ENCODE measurements around the gene ACTR5.
A peak's percentile ranks its signal among the peaks of the same experiment; 100 is the strongest.

The ACTR5 gene

DNA sequence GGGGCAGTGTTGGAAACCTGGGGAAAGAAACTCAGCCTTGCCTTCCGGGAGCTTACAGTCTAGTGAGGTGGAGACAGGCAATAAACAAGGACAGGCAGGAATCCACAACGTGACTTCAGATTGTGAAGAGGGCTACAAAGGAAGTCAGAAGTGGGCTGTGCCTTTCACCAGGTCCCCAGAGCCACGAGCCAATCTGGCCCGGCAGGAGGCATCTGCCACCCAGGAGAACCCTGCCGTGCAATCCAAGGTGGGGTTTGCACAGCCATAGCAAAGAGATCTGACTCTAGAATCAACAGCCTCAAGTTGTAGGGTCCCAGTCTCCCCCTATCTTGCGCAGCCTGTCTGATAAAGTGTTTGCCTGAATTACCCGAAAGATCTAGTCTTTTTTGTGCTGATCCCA is 18.5 kb upstream of the ACTR5 start:
- H3K27me3 ChIP-seq (ENCODE audit: insufficient read depth, low read length, poor library complexity): peaks cover 41% of the 10 kb centered on the region
- H3K9me3 ChIP-seq (ENCODE audit: insufficient read depth, low read length, severe bottlenecking): no peaks in the 10 kb centered on the region
- H3K4me1 ChIP-seq (ENCODE audit: insufficient read depth, low read length): peaks cover 29% of the 10 kb centered on the region
- no peak for DNase-seq
- TF ChIP-seq, protein P1, sequence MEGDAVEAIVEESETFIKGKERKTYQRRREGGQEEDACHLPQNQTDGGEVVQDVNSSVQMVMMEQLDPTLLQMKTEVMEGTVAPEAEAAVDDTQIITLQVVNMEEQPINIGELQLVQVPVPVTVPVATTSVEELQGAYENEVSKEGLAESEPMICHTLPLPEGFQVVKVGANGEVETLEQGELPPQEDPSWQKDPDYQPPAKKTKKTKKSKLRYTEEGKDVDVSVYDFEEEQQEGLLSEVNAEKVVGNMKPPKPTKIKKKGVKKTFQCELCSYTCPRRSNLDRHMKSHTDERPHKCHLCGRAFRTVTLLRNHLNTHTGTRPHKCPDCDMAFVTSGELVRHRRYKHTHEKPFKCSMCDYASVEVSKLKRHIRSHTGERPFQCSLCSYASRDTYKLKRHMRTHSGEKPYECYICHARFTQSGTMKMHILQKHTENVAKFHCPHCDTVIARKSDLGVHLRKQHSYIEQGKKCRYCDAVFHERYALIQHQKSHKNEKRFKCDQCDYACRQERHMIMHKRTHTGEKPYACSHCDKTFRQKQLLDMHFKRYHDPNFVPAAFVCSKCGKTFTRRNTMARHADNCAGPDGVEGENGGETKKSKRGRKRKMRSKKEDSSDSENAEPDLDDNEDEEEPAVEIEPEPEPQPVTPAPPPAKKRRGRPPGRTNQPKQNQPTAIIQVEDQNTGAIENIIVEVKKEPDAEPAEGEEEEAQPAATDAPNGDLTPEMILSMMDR (IDR thresholded peaks at IDR 0.05; ENCODE audit: borderline replicate concordance, extremely low read depth, low read length, poor library complexity, severe bottlenecking): no peak
- no peak for TF ChIP-seq EZH2 (IDR thresholded peaks at IDR 0.05; ENCODE audit: borderline replicate concordance, low read depth, low read length, severe bottlenecking)
- no peak overlapping the region for H3K4me3 ChIP-seq (ENCODE audit: low read depth in 1 of 2, low read length in 2 of 2)
- no peak overlapping the region for H2AFZ ChIP-seq (ENCODE audit: low read depth, low read length)
- no peak overlapping the region for H3K27ac ChIP-seq (ENCODE audit: low read length)
- H3K4me2 ChIP-seq (ENCODE audit: insufficient read depth, low read length): no peak overlapping the region
- no peak overlapping the region for H3K9ac ChIP-seq (ENCODE audit: low read depth, low read length)
- ATAC-seq (ENCODE audit: insufficient read depth, low read depth): no peak
- H3K36me3 ChIP-seq (ENCODE audit: insufficient read depth, low read length): no peaks in the 10 kb centered on the region
- peaks cover 21% of the 10 kb centered on the region for H4K20me1 ChIP-seq (ENCODE audit: insufficient read depth, low read length)
- no peaks in the 10 kb centered on the region for H3K79me2 ChIP-seq (ENCODE audit: insufficient read depth, low read length)

DNA sequence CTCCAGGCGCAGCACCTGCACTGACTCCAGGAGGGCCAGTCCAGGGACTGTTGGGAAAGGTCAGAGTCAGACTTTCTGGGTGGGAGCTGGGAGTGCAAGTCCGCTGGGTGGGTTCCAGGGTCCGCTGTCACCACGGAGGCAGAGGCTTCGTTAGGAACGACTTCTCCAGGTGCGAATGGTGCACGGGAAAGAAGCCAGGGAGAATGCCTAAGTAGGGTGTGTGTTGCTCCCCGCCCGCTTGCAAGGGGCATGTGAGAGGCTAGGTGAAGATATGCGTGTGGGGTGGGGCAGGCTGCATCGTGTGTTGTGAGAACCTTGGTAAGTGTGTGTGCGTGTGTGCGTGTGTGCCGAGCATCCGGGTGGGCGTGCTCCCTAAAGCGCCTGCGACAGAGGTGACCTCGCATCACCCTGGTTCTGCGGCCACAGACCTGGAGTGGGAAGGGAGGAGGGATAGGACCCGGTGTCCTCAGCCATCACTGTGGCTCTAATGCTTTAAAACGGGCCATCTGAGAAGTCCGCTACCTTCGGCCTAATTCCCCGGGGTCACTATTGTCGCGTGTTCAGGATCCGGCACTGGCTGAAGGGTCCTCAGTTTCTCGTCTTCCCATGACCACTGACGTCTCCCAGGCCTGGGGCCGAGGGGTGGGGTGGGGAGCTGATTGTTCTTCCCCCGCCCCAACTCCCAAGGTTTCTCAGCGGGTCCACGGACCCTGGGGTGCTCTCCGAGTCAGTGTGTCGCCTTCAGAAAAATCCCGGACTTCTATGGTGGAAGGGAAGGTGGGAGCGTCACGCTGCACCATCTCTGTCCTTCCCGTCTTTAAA is 17.9 kb upstream of the ACTR5 start:
- H3K27ac ChIP-seq (ENCODE audit: low read length): no peak overlapping the region
- peaks cover 18% of the 10 kb centered on the region for H4K20me1 ChIP-seq (ENCODE audit: insufficient read depth, low read length)
- no peaks in the 10 kb centered on the region for H3K9me3 ChIP-seq (ENCODE audit: insufficient read depth, low read length, severe bottlenecking)
- peak overlapping the region; percentile 68; the same call in 1 of the 2 replicates for H3K4me2 ChIP-seq (ENCODE audit: insufficient read depth, low read length)
- no peak for TF ChIP-seq EZH2 (IDR thresholded peaks at IDR 0.05; ENCODE audit: borderline replicate concordance, low read depth, low read length, severe bottlenecking)
- TF ChIP-seq, protein P1 (IDR thresholded peaks at IDR 0.05; ENCODE audit: borderline replicate concordance, extremely low read depth, low read length, poor library complexity, severe bottlenecking): no peak
- H3K4me1 ChIP-seq (ENCODE audit: insufficient read depth, low read length): peaks cover 23% of the 10 kb centered on the region
- H3K27me3 ChIP-seq (ENCODE audit: insufficient read depth, low read length, poor library complexity): peaks cover 35% of the 10 kb centered on the region
- H3K9ac ChIP-seq (ENCODE audit: low read depth, low read length): no peak overlapping the region
- DNase-seq: no peak
- no peaks in the 10 kb centered on the region for H3K36me3 ChIP-seq (ENCODE audit: insufficient read depth, low read length)
- no peak overlapping the region for H2AFZ ChIP-seq (ENCODE audit: low read depth, low read length)
- ATAC-seq (ENCODE audit: insufficient read depth, low read depth): no peak
- no peaks in the 10 kb centered on the region for H3K79me2 ChIP-seq (ENCODE audit: insufficient read depth, low read length)
- no peak overlapping the region for H3K4me3 ChIP-seq (ENCODE audit: low read depth in 1 of 2, low read length in 2 of 2)

DNA sequence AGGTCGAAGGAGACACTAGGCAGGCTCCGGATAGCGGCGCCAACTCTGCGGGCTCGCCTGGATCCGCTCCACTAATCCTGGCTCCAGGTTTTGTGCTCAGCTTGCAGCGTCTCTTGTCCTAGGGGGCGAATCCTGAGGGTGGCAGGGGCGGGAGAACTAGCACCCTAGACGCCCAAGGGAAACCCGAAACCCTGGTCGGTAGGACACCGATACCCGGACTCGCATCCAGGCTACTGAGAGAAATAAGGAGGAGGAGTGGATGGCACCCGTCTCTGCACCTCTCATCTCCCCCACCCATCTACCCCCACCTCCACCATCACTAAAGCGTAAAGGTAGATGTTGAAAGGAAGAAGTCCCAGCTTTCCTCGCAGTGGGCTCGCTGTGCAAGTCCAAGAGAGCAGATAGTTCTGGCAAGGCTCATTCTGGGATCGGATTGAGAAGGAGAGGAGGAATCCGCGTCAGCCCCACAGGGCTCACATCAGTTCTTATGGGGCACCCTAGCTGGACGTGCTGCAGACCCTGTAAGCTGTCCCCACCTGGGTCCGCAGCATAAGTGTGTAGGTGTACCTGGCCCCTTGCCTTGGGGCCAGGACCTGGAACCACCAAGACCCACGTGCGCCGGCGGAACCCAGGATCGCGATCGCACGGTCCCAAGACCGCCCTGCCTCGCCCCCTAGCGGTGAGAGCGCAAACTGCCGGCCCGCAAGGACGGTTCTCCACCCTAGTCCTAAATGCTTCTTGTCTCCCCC is 17.1 kb upstream of the ACTR5 start:
- H3K9ac ChIP-seq (ENCODE audit: low read depth, low read length): no peak overlapping the region
- peaks cover 27% of the 10 kb centered on the region for H3K27me3 ChIP-seq (ENCODE audit: insufficient read depth, low read length, poor library complexity)
- peak overlapping the region; percentile 68 for H3K4me2 ChIP-seq (ENCODE audit: insufficient read depth, low read length)
- peaks cover 19% of the 10 kb centered on the region for H3K4me1 ChIP-seq (ENCODE audit: insufficient read depth, low read length)
- no peaks in the 10 kb centered on the region for H3K79me2 ChIP-seq (ENCODE audit: insufficient read depth, low read length)
- peak overlapping the region; percentile 35 for H2AFZ ChIP-seq (ENCODE audit: low read depth, low read length)
- peak; percentile 64 for TF ChIP-seq EZH2 (IDR thresholded peaks at IDR 0.05; ENCODE audit: borderline replicate concordance, low read depth, low read length, severe bottlenecking)
- TF ChIP-seq, protein P1 (IDR thresholded peaks at IDR 0.05; ENCODE audit: borderline replicate concordance, extremely low read depth, low read length, poor library complexity, severe bottlenecking): peak; percentile 99
- H3K36me3 ChIP-seq (ENCODE audit: insufficient read depth, low read length): no peaks in the 10 kb centered on the region
- peak overlapping the region in 1 of 2 experiments; percentile 42; a peak in 2 of 4 replicates for H3K4me3 ChIP-seq (ENCODE audit: low read depth in 1 of 2, low read length in 2 of 2)
- ATAC-seq (ENCODE audit: insufficient read depth, low read depth): peak; percentile 88
- no peak overlapping the region for H3K27ac ChIP-seq (ENCODE audit: low read length)
- no peaks in the 10 kb centered on the region for H3K9me3 ChIP-seq (ENCODE audit: insufficient read depth, low read length, severe bottlenecking)
- DNase-seq: peak; percentile 77
- H4K20me1 ChIP-seq (ENCODE audit: insufficient read depth, low read length): peaks cover 14% of the 10 kb centered on the region
